RKO (cell line): ENCODE results near the gene FGF19.

ENCODE experiments used
- DNase-seq: peaks from one replicate; pipeline ENCODE4 v3.0.0-alpha.2; 2016; ENCODE audit warnings: low spot score

The FGF19 gene

DNA sequence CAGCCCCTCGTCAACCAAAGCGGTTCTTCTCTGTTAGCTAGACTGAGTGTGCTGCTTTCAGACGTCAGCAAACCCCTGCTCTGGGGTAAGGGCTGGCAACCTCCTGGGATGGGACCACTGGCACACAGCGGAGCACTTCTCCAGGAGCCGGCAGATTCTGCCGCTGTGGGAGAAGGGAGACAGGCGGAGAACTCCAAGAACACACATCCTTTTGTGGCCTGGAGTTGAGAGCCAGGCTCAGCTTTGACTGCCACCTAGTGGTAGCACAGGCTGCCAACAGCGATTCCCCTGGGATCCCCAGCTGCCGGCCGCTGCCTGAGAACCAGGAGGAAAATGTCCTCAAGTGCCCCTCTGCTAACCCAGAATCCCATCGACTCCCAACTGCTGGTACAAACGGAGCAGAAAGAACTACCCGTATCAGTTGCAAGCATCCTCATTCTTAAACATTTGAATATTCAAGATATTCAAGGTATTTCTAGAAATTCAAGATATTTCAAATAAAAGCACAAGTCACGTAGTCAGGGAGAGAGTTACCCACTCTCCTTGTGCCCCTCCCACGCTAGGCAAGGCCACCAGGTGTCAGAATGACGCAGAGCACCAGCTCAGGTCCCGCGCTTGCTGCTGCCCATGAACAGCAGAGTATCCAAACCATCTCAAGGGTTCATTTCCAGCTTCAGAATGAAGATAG is 33.5 kb downstream of the FGF19 start:
- DNase-seq, result peak; percentile 81

- no peak for DNase-seq
These were observed 34.3 kb downstream of the FGF19 start for GRCh38 chr11:69669486-69669885.

DNA sequence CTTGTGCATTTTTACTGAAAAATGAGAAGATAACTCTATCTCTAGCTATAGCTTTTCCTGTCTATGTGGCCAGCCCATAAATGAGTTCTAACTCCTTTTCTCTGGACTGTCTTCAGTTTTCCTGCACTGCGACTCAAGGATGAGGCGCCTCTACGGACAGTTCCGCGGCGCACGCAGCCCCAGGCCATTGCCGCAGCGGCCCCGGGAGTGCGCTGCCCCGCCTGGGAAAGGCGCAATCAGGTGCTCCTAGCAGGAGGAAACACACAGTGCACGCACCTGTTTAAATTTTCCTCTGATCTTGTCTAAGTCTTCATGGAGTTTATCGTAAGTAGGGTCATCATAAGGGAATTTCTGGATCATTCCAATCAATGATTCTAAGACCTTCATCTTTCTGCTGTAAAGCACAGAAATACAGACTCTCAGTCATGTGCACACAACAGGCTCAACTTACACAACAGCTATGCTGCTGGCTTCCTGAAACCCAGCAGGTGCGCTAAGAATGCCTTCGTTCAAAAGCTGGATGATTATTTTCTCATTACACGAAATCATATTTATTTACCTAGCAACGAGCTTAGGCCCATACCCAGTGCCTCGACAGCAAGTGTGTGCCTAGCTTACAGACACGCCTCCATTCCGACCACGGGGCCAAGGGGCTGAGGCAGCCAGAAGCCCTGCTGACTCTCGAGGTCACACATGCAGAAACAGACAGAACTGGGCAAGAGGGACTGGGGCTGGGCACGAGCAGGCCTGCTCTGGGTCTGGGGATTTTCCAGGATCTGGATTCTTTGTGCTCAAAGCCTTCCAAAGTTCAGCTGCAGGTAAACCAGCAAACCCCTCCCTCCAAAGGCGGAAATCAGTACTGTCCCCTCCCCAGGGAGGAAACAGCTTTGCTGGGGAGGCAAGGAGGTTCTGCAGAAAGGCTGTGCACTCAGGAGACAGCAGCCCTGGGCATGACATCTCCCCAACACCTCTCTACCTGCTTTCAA is 35.9 kb downstream of the FGF19 start:
- no peak for DNase-seq

DNA sequence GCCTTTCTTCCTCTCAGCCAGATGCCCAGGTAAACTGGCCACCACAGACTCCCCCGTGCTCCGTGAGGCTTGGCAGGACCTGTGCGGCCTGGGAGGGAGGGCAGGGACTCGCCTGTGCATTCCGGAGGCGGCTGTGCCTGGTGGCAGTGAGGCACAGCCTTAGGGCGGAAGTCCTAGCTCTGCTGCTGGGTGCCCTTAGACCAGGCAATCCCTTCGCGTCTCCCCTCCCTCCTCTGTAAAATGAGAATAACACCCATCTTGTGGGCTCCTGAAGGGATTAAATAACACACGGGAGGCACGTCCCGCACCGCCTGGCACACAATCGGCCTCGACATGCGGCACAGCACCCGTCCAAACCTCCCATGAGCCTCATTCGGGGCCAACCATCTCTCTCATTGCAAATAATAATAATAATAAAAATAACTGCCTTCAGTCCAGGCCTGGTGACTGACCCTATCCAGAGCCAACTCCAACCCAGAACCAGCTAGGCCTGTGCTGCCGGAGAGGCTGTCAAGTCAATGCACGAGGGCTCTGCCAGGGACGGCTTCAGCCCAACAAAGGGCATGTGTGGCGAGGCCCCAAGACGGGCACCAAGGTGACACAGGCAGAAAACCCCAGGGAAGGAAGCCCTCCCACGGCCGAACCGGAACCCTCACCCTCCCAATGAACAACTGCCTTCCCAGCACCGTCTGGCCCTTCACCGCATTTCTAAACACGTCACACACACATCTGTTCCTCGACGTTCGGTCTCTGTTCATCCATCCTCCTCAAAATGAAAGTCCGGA is 36.9 kb downstream of the FGF19 start:
- DNase-seq, result no peak

DNA sequence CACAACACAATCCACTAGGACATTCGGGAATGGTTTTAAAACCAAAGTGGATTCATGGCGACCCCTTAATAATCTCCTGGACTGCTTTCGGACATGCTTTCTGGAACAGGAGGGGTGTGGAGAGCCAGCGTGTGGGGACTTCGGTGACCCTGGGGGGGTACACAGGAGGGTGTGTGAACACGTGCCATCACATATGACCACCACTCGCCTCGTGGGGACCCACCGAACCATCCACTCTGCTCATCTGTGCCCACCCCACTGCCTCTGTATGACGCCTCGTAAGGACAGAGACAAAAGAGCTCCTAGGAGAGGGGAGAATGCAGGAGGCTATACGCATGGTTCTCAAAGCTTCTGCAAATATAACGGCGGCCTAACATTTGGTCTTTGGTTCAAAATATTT is 37.6 kb downstream of the FGF19 start:
- DNase-seq, result no peak

DNA sequence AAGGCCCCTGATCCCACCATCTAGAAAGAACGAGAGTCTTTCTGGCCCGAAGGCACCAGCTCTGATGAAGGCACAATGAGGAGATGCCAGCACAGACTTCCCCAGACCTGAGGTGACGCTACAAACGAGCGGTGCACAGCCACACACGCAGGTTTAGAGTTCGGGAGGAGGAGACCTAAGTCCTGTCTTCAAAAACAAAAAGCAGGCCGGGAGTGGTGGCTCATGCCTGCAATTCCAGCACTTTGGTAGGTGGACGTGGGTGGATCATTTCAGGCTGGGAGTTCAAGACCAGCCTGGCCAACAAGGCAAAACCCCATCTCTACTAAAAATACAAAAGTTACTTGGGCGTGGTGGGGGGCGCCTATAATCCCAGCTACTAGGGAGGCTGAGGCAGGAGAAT is 38.2 kb downstream of the FGF19 start:
- DNase-seq, result no peak

DNA sequence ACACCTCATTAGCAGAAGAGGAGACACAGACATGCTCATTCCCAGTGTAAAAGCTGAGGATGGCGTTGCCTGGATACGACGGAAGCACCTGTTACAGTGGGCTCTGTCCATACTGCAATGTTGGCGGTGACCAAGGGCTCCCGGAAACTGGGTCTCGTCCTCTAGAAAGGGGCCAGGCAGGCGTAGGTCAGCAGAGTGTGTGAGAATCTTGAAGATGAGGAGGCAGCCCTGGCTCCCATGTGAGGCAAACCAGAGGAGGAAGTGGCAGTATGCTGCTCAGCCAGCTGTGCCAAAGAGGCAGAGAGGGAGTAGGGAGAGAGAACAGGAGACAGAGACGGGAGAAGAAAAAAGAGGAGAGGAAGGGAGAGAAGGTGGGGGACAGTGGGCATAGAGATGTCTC is 38.9 kb downstream of the FGF19 start:
- DNase-seq, result no peak

DNA sequence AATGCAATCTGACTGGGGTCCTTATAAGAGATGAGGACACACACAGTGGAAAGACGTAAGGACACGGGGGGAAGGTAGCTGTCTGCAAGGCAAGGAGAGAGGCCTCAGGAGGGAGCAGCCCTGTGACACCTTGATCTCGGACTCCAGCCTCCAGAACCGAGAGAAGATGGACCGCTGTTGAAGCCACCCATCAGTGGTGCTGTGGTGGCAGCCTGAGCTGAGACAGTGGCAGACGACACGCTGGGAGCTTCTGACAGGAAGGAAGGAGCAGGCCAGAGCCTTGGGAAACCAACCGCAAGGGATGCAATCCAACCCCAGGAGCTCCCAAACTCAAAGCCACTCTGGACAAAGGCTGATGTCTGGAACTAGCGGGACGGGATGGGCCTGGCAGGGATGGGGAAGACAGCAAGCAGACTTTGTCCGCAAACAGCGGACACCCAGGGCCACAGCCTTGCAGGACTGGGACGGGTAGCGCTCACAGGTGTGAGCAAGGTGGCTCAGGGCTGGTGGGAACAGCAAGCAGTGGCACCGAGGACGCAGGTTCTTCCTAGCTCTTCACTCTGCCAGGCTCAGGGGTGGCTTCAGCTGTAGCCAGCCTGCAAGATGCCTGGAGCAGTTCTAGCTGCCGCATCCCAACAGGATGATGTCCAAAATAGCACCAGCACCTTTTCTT is 39.6 kb downstream of the FGF19 start:
- no peak for DNase-seq

DNA sequence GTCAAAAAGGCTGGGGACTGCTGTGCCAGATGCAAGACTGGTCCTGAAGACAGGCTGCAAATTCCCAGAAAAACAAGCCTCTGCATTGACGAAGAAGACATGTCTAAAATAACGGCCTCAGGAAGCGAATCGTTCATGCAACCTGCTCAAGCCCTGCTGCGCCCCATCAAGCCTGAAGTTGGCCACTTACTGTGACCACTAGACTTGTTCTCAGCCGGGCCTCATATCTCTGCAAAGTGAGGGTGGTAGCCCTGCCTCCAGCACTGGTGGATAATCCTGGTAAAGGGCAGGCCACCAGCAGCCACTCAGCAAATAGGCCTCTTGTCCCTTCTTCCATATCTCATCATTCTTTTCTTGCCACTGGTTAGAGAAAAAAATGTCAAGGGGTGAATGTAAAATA is 40.5 kb downstream of the FGF19 start:
- no peak for DNase-seq

- DNase-seq, result no peak
These were observed 41.0 kb downstream of the FGF19 start for GRCh38 chr11:69662806-69663205.

- no peak for DNase-seq
These were observed 41.7 kb downstream of the FGF19 start for GRCh38 chr11:69662021-69662698.

DNA sequence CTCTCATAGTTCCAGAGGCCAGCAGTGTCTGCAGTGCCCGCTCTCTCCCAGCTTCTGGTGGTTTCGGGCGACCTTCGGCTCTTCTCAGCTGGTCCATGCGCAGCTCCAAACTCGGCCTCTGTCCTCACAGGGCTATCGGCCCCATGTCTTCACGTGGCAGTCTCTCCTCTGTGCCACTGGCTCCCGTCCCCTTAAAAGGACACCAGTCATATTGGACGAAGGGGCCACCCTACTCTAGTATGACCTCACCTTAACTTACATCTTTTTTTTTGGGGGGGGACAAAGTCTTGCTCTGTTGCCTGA is 42.5 kb downstream of the FGF19 start:
- no peak for DNase-seq

DNA sequence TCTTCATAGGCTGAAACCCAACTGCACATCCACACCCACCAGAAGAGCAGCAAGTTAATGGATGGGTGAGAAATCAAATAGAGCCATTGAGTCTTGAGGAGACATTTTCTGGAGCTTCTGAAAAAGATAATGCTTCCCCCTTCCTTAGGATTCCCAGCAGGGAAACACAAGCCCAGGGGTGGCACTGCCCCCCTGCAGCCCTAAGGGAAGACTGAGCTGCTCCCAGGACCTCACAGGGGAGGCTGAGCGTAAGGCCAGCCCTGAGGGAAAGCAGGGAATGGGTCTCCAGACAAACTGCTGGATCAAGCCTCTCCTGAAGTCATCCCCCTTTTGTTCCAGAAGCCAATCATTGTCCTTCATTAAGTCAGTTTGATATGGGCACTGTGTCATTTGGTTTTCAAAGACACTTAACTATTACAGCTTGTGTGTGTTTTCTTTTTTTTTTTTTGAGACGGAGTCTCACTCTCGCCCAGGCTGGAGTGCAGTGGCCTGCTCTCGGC is 43.8 kb downstream of the FGF19 start:
- no peak for DNase-seq

GRCh38 chr11:69659591-69659990 is 44.2 kb downstream of the FGF19 start:
- DNase-seq, result no peak

- DNase-seq, result no peak
These were observed 45.0 kb downstream of the FGF19 start for GRCh38 chr11:69658626-69659450.

DNA sequence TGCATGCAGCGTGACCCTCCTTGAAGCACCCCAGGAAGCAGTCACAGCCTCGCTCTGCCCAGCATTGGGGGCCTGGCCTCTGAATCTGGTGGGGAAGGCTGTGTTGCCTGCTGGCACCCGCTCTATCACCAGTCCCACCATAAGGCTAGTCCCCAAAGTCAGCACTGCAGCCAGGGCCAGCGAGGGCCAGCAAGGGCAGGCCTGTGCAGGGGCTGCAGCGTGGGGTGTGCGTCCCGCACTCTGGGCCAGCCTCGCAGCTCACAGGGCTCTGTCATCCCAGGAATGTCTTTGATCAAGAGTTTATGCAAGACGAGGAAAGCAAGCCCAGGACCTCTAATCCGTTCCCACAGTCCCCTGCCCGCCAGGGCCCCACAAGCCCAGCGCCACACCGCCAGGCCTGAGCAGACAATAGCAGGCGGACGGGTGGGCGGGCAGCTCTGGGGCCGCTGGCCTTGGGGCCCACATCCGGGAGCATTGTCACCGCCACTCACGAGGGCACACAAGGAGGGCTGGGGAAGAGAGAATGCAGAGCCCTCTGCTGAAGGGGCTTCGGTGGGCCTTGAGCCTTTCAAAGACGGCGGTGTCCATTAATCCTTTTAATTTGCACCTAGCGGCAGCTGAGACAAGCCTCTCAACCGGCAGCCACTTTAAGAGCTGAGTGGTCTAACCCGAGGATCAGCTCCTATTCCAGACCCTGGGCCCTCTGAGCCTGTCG is 45.8 kb downstream of the FGF19 start:
- DNase-seq, result no peak

DNA sequence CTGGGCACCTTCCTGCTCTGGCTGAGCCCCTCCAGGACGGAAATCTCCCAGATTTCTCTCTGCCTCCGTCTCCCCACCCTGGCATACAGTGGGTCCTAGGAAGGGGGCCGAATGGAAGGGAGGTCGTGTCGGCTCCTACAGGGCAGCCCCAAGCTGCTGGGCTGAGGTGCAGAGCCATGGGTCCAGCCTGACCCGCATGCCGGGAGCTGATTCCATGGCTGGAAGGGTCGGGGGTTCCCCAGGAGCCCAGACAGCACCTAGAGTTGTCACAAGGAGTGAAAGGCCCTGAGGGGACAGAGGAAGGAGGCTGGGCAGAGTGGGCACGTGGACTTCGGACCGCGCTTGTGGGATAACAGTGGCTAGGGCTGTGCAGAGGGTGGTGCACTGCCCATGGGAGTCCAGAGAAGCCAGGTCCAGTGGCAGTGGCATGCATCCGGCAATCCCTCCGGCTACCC is 46.3 kb downstream of the FGF19 start:
- no peak for DNase-seq

DNA sequence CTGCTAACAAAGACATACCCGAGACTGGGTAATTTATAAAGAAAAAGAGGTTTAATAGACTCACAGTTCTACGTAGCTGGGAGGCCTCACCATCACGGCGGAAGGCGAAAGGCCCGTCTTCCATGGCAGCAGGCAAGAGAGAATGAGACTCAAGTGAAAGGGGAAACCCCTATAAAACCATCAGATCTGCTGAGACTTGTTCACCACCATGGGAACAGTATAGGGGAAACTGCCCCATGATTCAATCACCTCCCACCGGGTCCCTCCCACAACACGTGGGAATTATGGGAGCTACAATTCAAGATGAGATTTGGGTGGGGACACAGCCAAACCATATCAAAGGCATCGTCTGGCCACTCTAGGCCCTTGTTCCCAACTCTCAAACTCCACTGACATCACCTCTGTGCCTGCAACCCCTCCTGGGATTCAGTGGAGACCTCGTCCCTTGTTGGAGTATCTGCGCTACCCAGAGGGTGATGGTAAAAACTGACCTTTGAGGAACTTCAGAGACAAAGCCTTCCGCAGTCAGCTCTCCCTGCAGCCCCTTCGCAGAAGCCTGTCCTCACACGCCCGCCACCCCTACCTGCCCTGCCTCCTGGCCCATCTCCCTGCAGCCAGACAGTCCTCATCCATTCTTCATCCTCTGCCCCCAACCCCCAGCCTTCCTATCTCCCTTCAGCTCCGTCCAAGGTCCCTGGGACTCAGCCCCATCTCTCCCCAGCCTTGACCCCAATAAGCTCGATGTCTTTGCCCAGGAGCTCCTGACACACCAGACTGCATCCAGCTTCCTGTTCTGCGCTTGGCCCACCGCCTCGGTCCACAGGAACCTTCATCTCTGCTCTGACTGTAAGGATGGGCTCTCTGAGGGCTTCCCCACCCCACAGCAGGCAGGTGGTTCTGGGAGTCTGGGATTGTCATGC is 47.0 kb downstream of the FGF19 start:
- DNase-seq, result no peak
